HepG2 (cell line): Measurements from ENCODE around the gene AKT2. TPM values are rescaled to one million over a fixed set of nuclear protein-coding genes. Genes with fewer than 3 reads are reported as not detected.

Source experiments
- ARNTL ChIP-seq: sonication (generic); formaldehyde crosslinking; IDR thresholded peaks from 2 replicates; pipeline ENCODE4 v1.4.0; 2020; ENCODE audit warnings: mild to moderate bottlenecking, missing genetic modification reagents
- HNF1A ChIP-seq, 2 experiments: sonication (generic) in 1 of 2; formaldehyde crosslinking in 1 of 2; IDR thresholded peaks; 2 replicates each; pipeline versions ENCODE4 v1.4.0 to v1.6.1; 2016 to 2020; ENCODE audit warnings: borderline replicate concordance in 1 of 2, low read depth in 1 of 2, mild to moderate bottlenecking in 1 of 2, missing genetic modification reagents in 1 of 2
- HNRNPLL ChIP-seq: fragments of 200-400 bp; formaldehyde crosslinking; IDR thresholded peaks from 2 replicates; pipeline ENCODE4 v1.6.1; 2017; ENCODE audit warnings: mild to moderate bottlenecking, low read depth, low read length; ENCODE audit not compliant: poor library complexity, severe bottlenecking
- HOXD1 ChIP-seq: sonication (generic); formaldehyde crosslinking; IDR thresholded peaks from 2 replicates; pipeline ENCODE4 v1.5.0; 2020; ENCODE audit warnings: missing genetic modification reagents
- POLR2G ChIP-seq: fragments of 200-400 bp; formaldehyde crosslinking; IDR thresholded peaks from 2 replicates; pipeline ENCODE4 v1.6.1; 2018; ENCODE audit warnings: mild to moderate bottlenecking, low read depth, low read length, moderate library complexity
- SP1 ChIP-seq, 2 experiments: fragments of 450-650 bp in 1 of 2; sonication (generic) in 1 of 2; formaldehyde crosslinking in 1 of 2; IDR thresholded peaks; 2 replicates each; pipeline versions ENCODE4 v1.4.0 to v1.6.1; 2016 to 2020; ENCODE audit warnings: missing genetic modification reagents in 1 of 2
- ZBTB25 ChIP-seq: IDR thresholded peaks from 2 replicates; pipeline ENCODE4 v1.6.1; 2018; ENCODE audit warnings: missing genetic modification reagents
- ZFYVE20 ChIP-seq: sonication (generic); formaldehyde crosslinking; IDR thresholded peaks from 2 replicates; pipeline ENCODE4 v1.8.0; 2023; ENCODE audit warnings: low read depth, mild to moderate bottlenecking, moderate library complexity, missing genetic modification reagents, borderline replicate concordance
- ZHX1 ChIP-seq: sonication (generic); formaldehyde crosslinking; IDR thresholded peaks from 2 replicates; pipeline ENCODE4 v1.8.1; 2022; ENCODE audit warnings: low read depth, mild to moderate bottlenecking, missing genetic modification reagents
- ZNF549 ChIP-seq: sonication (generic); formaldehyde crosslinking; IDR thresholded peaks from 2 replicates; pipeline ENCODE4 v1.5.0; 2020; ENCODE audit warnings: missing genetic modification reagents
- ZNF598 ChIP-seq: sonication (generic); formaldehyde crosslinking; IDR thresholded peaks from 2 replicates; pipeline ENCODE4 v1.5.1; 2020; ENCODE audit warnings: mild to moderate bottlenecking, missing genetic modification reagents, borderline replicate concordance
- ZNF710 ChIP-seq: sonication (generic); formaldehyde crosslinking; IDR thresholded peaks from 2 replicates; pipeline ENCODE4 v1.5.0; 2020; ENCODE audit warnings: mild to moderate bottlenecking, missing genetic modification reagents, borderline replicate concordance
- polyA plus RNA-seq, 8 experiments: library from polyadenylated mRNA; depleted of rRNA in 3 of 8; stranded (reverse) in 7 of 8; unstranded in 1 of 8; fragments of >200 nt; fragmentation: Illumina TruSeq in 4 of 8; extraction: Trizol in 4 of 8; gene quantifications; 2 replicates each; pipeline versions ENCODE4 v1.2.1 to v1.2.3, GENCODE V29; 2011 to 2016; ENCODE audit warnings: low read depth in 4 of 8, missing spikeins in 1 of 8, mixed read lengths in 1 of 8; ENCODE audit not compliant: insufficient read depth in 1 of 8
- total RNA-seq, 5 experiments: library from RNA; depleted of rRNA; stranded (reverse); fragments of >200 nt; fragmentation: Illumina TruSeq; extraction: Trizol; gene quantifications; 2 replicates each; pipeline ENCODE4 v1.2.3, GENCODE V29; 2016; ENCODE audit warnings: low read depth in 1 of 5

Gene AKT2
- total and polyA plus RNA-seq, 2 of the 13 experiments (the other 11 are each of a cell fraction or from before 2014, with no cell fraction given), result 82.1 to 173 TPM

- no peak for TF ChIP-seq HNF1A (IDR thresholded peaks at IDR 0.05; ENCODE audit: low read depth)
- TF ChIP-seq HNF1A (CRISPR knock-in tag; IDR thresholded peaks at IDR 0.05; ENCODE audit: borderline replicate concordance), result 0 out of 2 replicates have a peak, but pooled peaks have one; percentile 21
- no peak for TF ChIP-seq ZNF598 (CRISPR knock-in tag)
- no peak for TF ChIP-seq SP1 (IDR thresholded peaks at IDR 0.05)
- no peak for TF ChIP-seq SP1 (CRISPR knock-in tag; IDR thresholded peaks at IDR 0.05)
- TF ChIP-seq ZFYVE20, result 0 out of 2 replicates have a peak, but pooled peaks have one; percentile 62
- TF ChIP-seq HOXD1 (CRISPR knock-in tag), result peak; percentile 50; the same call in 1 of the 2 replicates
- TF ChIP-seq ZNF710 (CRISPR knock-in tag), result no peak
- TF ChIP-seq ARNTL, result 0 out of 2 replicates have a peak, but pooled peaks have one; percentile 16
- no peak for TF ChIP-seq ZNF549 (CRISPR knock-in tag)
- TF ChIP-seq ZHX1 (CRISPR knock-in tag), result no peak
- TF ChIP-seq HNRNPLL, result peak; percentile 69
- peak; percentile 57; the same call in 1 of the 2 replicates for TF ChIP-seq ZBTB25 (CRISPR knock-in tag)
- TF ChIP-seq POLR2G, result peak; percentile 11
Observed at GRCh38 chr19:40284501-40285352, at the start of gene AKT2 (continued).
